Brain microvascular endothelial cell (primary cell): Measurements from ENCODE around the gene TNFSF11.
A peak's percentile ranks its signal among the peaks of the same experiment; 100 is the strongest.

ENCODE experiments used
- DNase-seq: peaks from one replicate; pipeline ENCODE4 v3.0.0-alpha.2; 2020
- H3K27ac ChIP-seq: fragments of 250-450 bp; sonication (Bioruptor Pico); 2 replicates; pipeline ENCODE4 v1.5.1; 2020; ENCODE audit warnings: mild to moderate bottlenecking, moderate library complexity
- H3K27me3 ChIP-seq: fragments of 250-450 bp; sonication (Bioruptor Pico); replicated peaks from 2 replicates; pipeline ENCODE4 v1.5.1; 2020; ENCODE audit warnings: mild to moderate bottlenecking
- H3K36me3 ChIP-seq: fragments of 250-450 bp; sonication (Bioruptor Pico); replicated peaks from 2 replicates; pipeline ENCODE4 v1.5.1; 2020; ENCODE audit warnings: mild to moderate bottlenecking
- H3K4me3 ChIP-seq: 2 replicates; pipeline ENCODE4 v1.5.1; 2011; ENCODE audit warnings: low read depth, mild to moderate bottlenecking, control low read depth, low read length, moderate library complexity
- in situ Hi-C: cut with HindIII; loops from 2 replicates; pipeline ENCODE4 v1.10.0; 2017; ENCODE audit warnings: low sequenced_read_pairs, low pct_ligation_motif_present
- TF ChIP-seq, protein P1 (sequence below): IDR thresholded peaks from 2 replicates; pipeline ENCODE4 v1.5.1; 2011; ENCODE audit warnings: low read depth, mild to moderate bottlenecking, moderate library complexity, low read length, control low read depth, inconsistent platforms; ENCODE audit errors: missing control alignments

Gene TNFSF11

GRCh38 chr13:42544246-42544926 lies 29.6 kb upstream of the TNFSF11 start:
- no peak for DNase-seq
- TF ChIP-seq, protein P1, sequence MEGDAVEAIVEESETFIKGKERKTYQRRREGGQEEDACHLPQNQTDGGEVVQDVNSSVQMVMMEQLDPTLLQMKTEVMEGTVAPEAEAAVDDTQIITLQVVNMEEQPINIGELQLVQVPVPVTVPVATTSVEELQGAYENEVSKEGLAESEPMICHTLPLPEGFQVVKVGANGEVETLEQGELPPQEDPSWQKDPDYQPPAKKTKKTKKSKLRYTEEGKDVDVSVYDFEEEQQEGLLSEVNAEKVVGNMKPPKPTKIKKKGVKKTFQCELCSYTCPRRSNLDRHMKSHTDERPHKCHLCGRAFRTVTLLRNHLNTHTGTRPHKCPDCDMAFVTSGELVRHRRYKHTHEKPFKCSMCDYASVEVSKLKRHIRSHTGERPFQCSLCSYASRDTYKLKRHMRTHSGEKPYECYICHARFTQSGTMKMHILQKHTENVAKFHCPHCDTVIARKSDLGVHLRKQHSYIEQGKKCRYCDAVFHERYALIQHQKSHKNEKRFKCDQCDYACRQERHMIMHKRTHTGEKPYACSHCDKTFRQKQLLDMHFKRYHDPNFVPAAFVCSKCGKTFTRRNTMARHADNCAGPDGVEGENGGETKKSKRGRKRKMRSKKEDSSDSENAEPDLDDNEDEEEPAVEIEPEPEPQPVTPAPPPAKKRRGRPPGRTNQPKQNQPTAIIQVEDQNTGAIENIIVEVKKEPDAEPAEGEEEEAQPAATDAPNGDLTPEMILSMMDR: no peak
- Histone ChIP-seq H3K27ac (no peak overlapping the region), H3K27me3 (no peaks in the 10 kb centered on the region), H3K36me3 (no peaks in the 10 kb centered on the region), H3K4me3 (no peak overlapping the region)
- in situ Hi-C loops: no loop called here

DNA sequence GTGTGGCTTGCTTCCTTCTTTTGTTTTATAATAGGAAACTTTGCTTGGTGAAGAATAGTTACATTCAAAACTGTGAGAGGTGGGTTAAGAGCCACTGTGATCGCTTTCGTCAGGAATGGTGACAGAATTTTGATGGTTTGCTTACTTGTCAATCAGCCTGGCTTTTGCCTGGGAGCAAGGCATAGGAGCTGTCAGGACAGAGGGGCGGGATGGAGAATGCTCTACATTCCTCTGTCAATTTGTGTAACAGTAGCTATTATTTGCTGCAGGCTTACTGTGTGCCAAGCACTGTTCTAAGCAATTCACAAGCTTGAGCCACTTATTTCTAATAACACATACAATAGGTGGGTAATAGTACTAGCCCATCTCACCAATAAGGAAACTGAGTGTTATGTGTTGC lies 28.1 kb upstream of the TNFSF11 start:
- in situ Hi-C loops: no loop called here
- Histone ChIP-seq H3K27ac (no peak overlapping the region), H3K36me3 (no peaks in the 10 kb centered on the region), H3K4me3 (no peak overlapping the region), H3K27me3 (no peaks in the 10 kb centered on the region)
- TF ChIP-seq, protein P1: no peak
- DNase-seq: no peak

- H3K36me3 ChIP-seq: no peaks in the 10 kb centered on the region
- in situ Hi-C loops: no loop called here
- H3K27me3 ChIP-seq: no peaks in the 10 kb centered on the region
- TF ChIP-seq, protein P1: no peak
- H3K4me3 ChIP-seq: no peak overlapping the region
- no peak overlapping the region for H3K27ac ChIP-seq
- no peak for DNase-seq
Measured at GRCh38 chr13:42547612-42548011, 26.3 kb upstream of the TNFSF11 start.

- DNase-seq: peak; percentile 74
- H3K27ac ChIP-seq: peak overlapping the region; percentile 16
- no peaks in the 10 kb centered on the region for H3K27me3 ChIP-seq
- in situ Hi-C loops: no loop called here
- TF ChIP-seq, protein P1: no peak
- H3K36me3 ChIP-seq: no peaks in the 10 kb centered on the region
- H3K4me3 ChIP-seq: no peak overlapping the region
Measured at GRCh38 chr13:42548731-42549551, 25.0 kb upstream of the TNFSF11 start.

GRCh38 chr13:42549552-42549936 lies 24.4 kb upstream of the TNFSF11 start:
- no peak overlapping the region for H3K4me3 ChIP-seq
- in situ Hi-C loops: no loop called here
- no peak for DNase-seq
- TF ChIP-seq, protein P1: no peak
- no peaks in the 10 kb centered on the region for H3K36me3 ChIP-seq
- no peak overlapping the region for H3K27ac ChIP-seq
- no peaks in the 10 kb centered on the region for H3K27me3 ChIP-seq

DNA sequence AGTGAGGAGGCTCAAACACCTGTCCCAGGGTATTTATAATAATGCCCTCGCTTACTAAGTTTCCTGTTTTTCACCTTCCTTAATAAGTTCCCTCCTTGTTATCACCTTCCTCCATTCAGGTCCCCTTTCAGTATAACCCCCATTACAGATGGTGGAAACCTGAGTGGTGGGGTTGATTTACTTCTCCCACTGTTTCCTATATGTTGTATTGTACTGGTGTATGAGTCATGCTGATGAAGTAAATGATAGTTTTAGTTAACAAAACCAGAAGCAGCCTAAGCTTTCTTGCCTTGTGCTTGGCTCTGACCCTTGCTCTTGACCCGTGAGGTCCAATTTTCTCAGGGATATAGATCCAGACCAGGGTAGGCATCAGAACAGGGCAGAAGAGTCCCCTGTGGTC lies 22.3 kb upstream of the TNFSF11 start:
- Histone ChIP-seq H3K4me3 (no peak overlapping the region), H3K27me3 (no peaks in the 10 kb centered on the region), H3K36me3 (no peaks in the 10 kb centered on the region), H3K27ac (no peak overlapping the region)
- no peak for DNase-seq
- TF ChIP-seq, protein P1: no peak
- in situ Hi-C loops: no loop called here
